ENCODE measurements around the gene ENPP1.

- TF ChIP-seq CTCF (IDR thresholded peaks at IDR 0.05): no peak
- TF ChIP-seq POLR2A (IDR thresholded peaks at IDR 0.05): no peak
- no peak for TF ChIP-seq POLR2AphosphoS5 (IDR thresholded peaks at IDR 0.05)
- no peak for TF ChIP-seq EP300 (IDR thresholded peaks at IDR 0.05)
Measured at GRCh38 chr6:131886517-131886916, 78.7 kb downstream of the ENPP1 start.

Data from upper lobe of left lung (tissue), 4 donors.